Measurements from ENCODE around the gene TIMM22. TPM values are rescaled to one million over a fixed set of nuclear protein-coding genes. Genes with fewer than 3 reads are reported as not detected.

Gene TIMM22
- 14.9 and 15.2 TPM in 2 replicates for total RNA-seq

DNA sequence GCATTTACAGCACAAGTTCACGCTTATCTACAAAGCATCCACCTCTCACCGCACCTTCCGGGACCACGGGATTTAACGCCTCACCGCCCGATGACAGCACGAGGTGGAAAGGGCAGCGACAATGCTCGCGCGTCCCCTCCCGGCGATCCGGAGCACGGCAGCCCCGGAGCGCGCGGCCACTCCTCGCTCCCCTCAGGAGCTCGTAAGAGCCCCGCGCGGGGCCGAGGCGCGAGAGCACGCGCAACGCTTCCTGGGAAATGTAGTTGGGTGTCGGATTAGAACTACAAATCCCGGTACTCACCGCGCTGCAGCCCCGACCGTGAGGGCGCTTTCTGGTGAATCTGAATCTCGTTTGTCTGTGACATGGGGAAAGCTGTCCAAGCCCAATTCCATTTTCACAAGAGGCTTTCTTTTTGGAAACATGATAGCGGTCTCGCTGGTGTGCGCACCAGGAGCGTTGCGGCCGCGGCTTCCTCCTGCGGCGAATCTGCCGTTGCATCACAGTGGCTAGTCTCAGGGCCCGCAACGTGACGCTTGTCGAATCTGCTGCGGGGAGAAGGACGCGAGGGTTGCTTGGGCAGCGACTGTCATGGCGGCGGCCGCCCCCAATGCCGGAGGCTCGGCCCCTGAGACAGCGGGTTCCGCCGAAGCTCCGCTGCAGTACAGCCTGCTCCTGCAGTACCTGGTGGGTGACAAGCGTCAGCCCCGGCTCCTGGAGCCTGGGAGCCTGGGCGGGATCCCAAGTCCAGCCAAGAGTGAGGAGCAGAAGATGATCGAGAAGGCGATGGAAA is at the start of gene TIMM22:
Gene TIMM22 (plus strand): TSS at position 576 of the 791 bp plus-strand sequence. CDS start 14 bp downstream, at position 590.

DNA sequence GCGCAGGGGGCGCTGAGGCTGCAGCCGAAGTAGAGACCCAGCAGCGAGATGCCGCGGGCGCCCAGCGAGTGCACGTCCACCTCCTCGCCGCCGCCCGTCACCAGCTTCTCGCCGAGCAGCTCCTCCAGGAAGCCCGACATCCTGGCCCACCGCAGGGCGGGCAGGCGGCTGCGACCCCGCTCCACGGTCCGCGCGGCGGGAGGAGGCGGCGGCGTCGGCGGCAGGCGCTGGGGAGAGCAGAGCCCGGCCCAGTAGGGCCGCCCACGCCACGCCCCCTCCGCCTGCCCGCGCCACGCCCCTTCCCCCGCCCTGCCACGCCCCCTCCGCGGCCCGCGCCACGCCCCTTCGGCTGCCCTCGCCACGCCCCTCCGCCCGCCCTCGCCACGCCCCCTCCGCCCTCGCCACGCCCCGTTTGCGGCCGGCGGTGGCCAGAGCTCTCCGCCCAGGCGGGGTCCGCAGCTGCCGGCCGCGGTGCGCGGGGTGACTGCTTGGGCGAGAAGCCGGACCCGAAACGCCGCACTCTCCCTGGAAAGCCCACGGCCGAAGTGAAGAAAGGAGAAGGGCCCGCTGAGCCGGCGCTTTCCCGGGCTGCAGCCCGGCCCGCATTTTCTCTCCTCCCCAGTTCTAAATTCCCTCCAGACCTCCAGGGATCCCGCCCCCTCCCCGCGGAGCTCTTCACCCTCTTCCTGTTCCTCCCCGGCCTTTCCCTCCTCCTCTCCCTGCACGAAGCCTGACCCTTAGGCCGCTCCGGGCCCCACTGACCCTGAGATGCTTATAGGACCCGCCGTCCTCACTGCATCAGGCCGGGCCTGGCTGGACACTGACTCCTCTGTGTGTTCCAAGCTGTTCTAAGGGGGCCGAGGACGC is 17.2 kb upstream of the TIMM22 start, which contains the start of gene NXN:
Gene NXN (minus strand): TSS at position 238 of the 867 bp plus-strand sequence.

Small RNA genes within 50 kb of the gene (small RNA-seq; reads per million reads assigned to genes)
- gene MIR3183, result not detected

Other genes with a start within 250 kb of the TIMM22 start
- 17.8 and 20.8 TPM in 2 replicates for gene GEMIN4, start 244.9 kb upstream of the TIMM22 start, total RNA-seq
- 31.3 and 42.4 TPM in 2 replicates for gene GLOD4, start 214.8 kb upstream of the TIMM22 start, total RNA-seq
- 11.5 and 15.4 TPM in 2 replicates for gene MRM3, start 214.8 kb upstream of the TIMM22 start, total RNA-seq
- 120 and 124 TPM in 2 replicates for gene NXN, start 17.4 kb upstream of the TIMM22 start, total RNA-seq
- 82.5 and 87.1 TPM in 2 replicates for gene ABR, start 182.9 kb downstream of the TIMM22 start, total RNA-seq

All from hair follicle dermal papilla cell (primary cell).